Activated CD8-positive, alpha-beta T cell treated with anti-CD3 and anti-CD28 coated beads, Interleukin-2, amount 10 ng/mL, durations not matched to agents 7 days and 5 days (primary cell): ENCODE data around the gene CISTR. TPM values are rescaled to one million over a fixed set of nuclear protein-coding genes. Genes with fewer than 3 reads are reported as not detected.
"Not testable (repeated sequence)": the region's sequence is repeated elsewhere in the genome, so short reads cannot be mapped to it uniquely, and the experiment has no call there.

ENCODE experiments used
- ATAC-seq: fragments of 150-1000 bp; cut with Tn5 transposase; one replicate; pipeline ENCODE4 v1.10.0; 2021; ENCODE audit warnings: moderate library complexity
- CTCF ChIA-PET: fragments of 350-600 bp; sonication (Branson Sonifier 250); formaldehyde crosslinking; loops from one replicate; lab custom pipeline; 2021; ENCODE audit warnings: antibody characterized with exemption; lab: Charles Lee
- POLR2A ChIA-PET: fragments of 350-600 bp; sonication (Branson Sonifier 250); formaldehyde crosslinking; loops from one replicate; lab custom pipeline; 2021; ENCODE audit warnings: antibody characterized with exemption; lab: Charles Lee
- DNase-seq: peaks from one replicate; pipeline ENCODE4 v3.0.0-alpha.2; 2020
- H3K27ac Mint-ChIP-seq: one replicate; pipeline ENCODE4 v1.8.0; 2021; ENCODE audit warnings: mild to moderate bottlenecking, mixed read lengths
- H3K27me3 Mint-ChIP-seq: one replicate; pipeline ENCODE4 v1.8.0; 2021; ENCODE audit warnings: low read depth, mixed read lengths
- H3K36me3 Mint-ChIP-seq: one replicate; pipeline ENCODE4 v1.8.0; 2021; ENCODE audit warnings: low read depth, mixed read lengths
- H3K4me1 Mint-ChIP-seq: one replicate; pipeline ENCODE4 v1.8.0; 2021; ENCODE audit warnings: low read depth, mixed read lengths
- H3K4me3 Mint-ChIP-seq: one replicate; pipeline ENCODE4 v1.8.0; 2021; ENCODE audit warnings: mild to moderate bottlenecking, mixed read lengths
- H3K9me3 Mint-ChIP-seq: one replicate; pipeline ENCODE4 v1.8.0; 2022; ENCODE audit warnings: mixed read lengths; ENCODE audit not compliant: insufficient read depth
- total RNA-seq, 2 experiments: library from RNA; stranded (reverse); gene quantifications; one replicate each; pipeline ENCODE4 v1.2.3, GENCODE V29; 2021

The CISTR gene
- total RNA-seq, 2 experiments from 2014 or later = not detected

GRCh38 chr12:53718567-53718966, 33.2 kb downstream of the CISTR start:
- DNase-seq, H3K36me3 Mint-ChIP-seq, H3K4me3 Mint-ChIP-seq, POLR2A ChIA-PET, H3K27ac Mint-ChIP-seq, H3K9me3 Mint-ChIP-seq, ATAC-seq, H3K27me3 Mint-ChIP-seq, H3K4me1 Mint-ChIP-seq: not testable (repeated sequence)
- CTCF ChIA-PET = interaction anchor here (0.7 kb wide), 1 partner anchor 33 kb away, joined by 3 read pairs; the partner anchor contains the start of gene CISTR

- no peaks in the 10 kb centered on the region for H3K9me3 Mint-ChIP-seq
- H3K4me1 Mint-ChIP-seq = no peaks in the 10 kb centered on the region
- H3K4me3 Mint-ChIP-seq = no peak overlapping the region
- no peak overlapping the region for H3K27ac Mint-ChIP-seq
- ChIA-PET CTCF (interaction anchor here (1.1 to 2.2 kb wide), 4 partner anchors 15 to 40 kb away, joined by 3 to 10 read pairs (median 4); no protein-coding TSS in a partner anchor), POLR2A (no interaction called here)
- no peak for ATAC-seq
- no peaks in the 10 kb centered on the region for H3K27me3 Mint-ChIP-seq
- peaks cover 8% of the 10 kb centered on the region for H3K36me3 Mint-ChIP-seq
- DNase-seq = no peak
Observed at GRCh38 chr12:53717319-53717718, 34.5 kb downstream of the CISTR start.

GRCh38 chr12:53714004-53714403, 37.8 kb downstream of the CISTR start:
- ATAC-seq = no peak
- Mint-ChIP-seq H3K27ac (peak overlapping the region; percentile 21), H3K4me3 (no peak overlapping the region), H3K36me3 (no peaks in the 10 kb centered on the region), H3K27me3 (peaks cover 5% of the 10 kb centered on the region), H3K9me3 (no peaks in the 10 kb centered on the region), H3K4me1 (no peaks in the 10 kb centered on the region)
- ChIA-PET POLR2A (no interaction called here), CTCF (interaction anchor here (1.0 to 1.9 kb wide), 3 partner anchors 30 to 44 kb away, joined by 4 to 12 read pairs (median 5); no protein-coding TSS in a partner anchor)
- DNase-seq = no peak

GRCh38 chr12:53713516-53713915, 38.3 kb downstream of the CISTR start:
- ChIA-PET POLR2A (no interaction called here), CTCF (interaction anchor here (1.0 to 1.9 kb wide), 4 partner anchors 11 to 44 kb away, joined by 3 to 12 read pairs (median 4); no protein-coding TSS in a partner anchor)
- ATAC-seq (no peak), DNase-seq (no peak)
- H3K27me3 Mint-ChIP-seq = peaks cover 10% of the 10 kb centered on the region
- H3K4me1 Mint-ChIP-seq = no peaks in the 10 kb centered on the region
- no peaks in the 10 kb centered on the region for H3K9me3 Mint-ChIP-seq
- H3K4me3 Mint-ChIP-seq = no peak overlapping the region
- no peaks in the 10 kb centered on the region for H3K36me3 Mint-ChIP-seq
- no peak overlapping the region for H3K27ac Mint-ChIP-seq

GRCh38 chr12:53712059-53712643, 39.6 kb downstream of the CISTR start:
- ATAC-seq (no peak), DNase-seq (no peak)
- no peaks in the 10 kb centered on the region for H3K4me1 Mint-ChIP-seq
- no peaks in the 10 kb centered on the region for H3K36me3 Mint-ChIP-seq
- H3K9me3 Mint-ChIP-seq = no peaks in the 10 kb centered on the region
- H3K27ac Mint-ChIP-seq = no peak overlapping the region
- ChIA-PET POLR2A (no interaction called here), CTCF (no interaction called here)
- no peak overlapping the region for H3K4me3 Mint-ChIP-seq
- H3K27me3 Mint-ChIP-seq = peaks cover 15% of the 10 kb centered on the region

DNA sequence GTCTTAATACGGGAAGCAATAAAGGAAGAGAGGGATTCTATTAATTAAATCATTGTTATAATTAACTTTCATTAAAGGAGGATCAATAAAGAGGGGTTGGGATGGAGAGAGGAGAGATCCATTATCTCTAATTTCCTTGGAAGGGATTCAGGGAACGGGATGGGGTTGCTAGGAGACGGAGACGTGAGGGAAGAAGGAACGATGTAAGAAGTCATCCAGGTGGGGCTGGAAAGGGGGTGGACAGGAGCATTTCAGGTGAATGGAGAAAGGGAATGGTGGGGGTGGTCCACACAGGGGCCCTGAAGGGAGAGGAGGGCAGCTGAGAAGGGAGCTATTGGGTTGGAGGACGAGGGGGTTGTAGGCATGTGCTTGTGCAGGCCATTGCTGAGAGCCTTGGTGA, 41.7 kb downstream of the CISTR start:
- H3K4me1 Mint-ChIP-seq = no peaks in the 10 kb centered on the region
- CTCF ChIA-PET = interaction anchor here (1.3 to 9.5 kb wide), 2 partner anchors 11 to 35 kb away, joined by 3 to 279 read pairs; no protein-coding TSS in a partner anchor
- no peak for DNase-seq

DNA sequence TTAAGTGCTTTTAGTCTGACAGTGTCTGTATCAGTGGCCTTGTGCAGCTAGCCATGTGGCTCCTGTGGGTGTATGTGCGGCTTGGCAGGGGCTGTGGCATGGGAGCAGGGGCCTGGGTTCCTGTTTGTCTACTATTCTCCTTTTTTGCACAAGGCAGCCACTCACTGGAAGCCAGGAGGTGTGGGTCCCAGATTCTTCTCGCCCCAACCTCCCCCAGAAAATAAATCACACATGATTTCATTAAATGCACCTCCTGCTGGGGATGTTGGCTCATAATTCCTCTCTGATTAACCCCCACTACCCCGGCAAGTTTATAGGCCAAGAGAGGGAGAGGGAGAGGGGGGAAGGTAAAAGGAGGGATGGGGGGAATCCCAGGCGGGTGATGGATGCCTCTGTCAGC, 42.1 kb downstream of the CISTR start:
- no peak for ATAC-seq
- peaks cover 26% of the 10 kb centered on the region for H3K27me3 Mint-ChIP-seq
- H3K4me3 Mint-ChIP-seq = no peak overlapping the region
- no peaks in the 10 kb centered on the region for H3K4me1 Mint-ChIP-seq
- DNase-seq = no peak
- CTCF ChIA-PET = interaction anchor here (1.3 to 9.5 kb wide), 2 partner anchors 11 to 35 kb away, joined by 3 to 279 read pairs; no protein-coding TSS in a partner anchor
- POLR2A ChIA-PET = no interaction called here
- no peak overlapping the region for H3K27ac Mint-ChIP-seq
- H3K9me3 Mint-ChIP-seq = no peaks in the 10 kb centered on the region
- no peaks in the 10 kb centered on the region for H3K36me3 Mint-ChIP-seq

More for the DNA sequence above, 41.7 kb downstream of the CISTR start:
- H3K27me3 Mint-ChIP-seq = peaks cover 25% of the 10 kb centered on the region
- H3K27ac Mint-ChIP-seq = no peak overlapping the region
- no peak overlapping the region for H3K4me3 Mint-ChIP-seq
- H3K36me3 Mint-ChIP-seq = no peaks in the 10 kb centered on the region
- POLR2A ChIA-PET = no interaction called here
- no peaks in the 10 kb centered on the region for H3K9me3 Mint-ChIP-seq
- no peak for ATAC-seq

DNA sequence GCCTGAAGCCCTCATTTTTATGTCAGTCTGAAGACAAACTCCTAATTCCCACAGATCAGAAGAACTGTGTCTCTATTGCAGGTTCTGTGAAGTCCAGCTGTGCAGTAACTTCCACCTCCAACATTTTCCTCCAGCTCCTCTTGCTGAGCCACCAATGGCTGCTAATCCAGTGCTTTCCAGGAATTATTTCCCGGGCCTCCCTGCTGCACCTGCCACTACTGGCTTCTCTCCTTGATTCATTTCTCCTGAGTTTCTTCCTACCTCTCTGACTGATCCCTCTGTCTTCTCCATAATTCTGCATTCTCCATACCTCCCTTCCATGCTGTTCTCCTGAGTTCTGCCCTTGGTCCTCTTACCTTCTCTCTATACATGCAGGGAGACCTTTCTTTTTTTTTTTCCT, 45.7 kb downstream of the CISTR start:
- ATAC-seq = no peak
- H3K4me3 Mint-ChIP-seq = no peak overlapping the region
- ChIA-PET POLR2A (no interaction called here), CTCF (interaction anchor here (9.5 kb wide), 1 partner anchor 39 kb away, joined by 279 read pairs; no protein-coding TSS in a partner anchor)
- no peaks in the 10 kb centered on the region for H3K36me3 Mint-ChIP-seq
- H3K27ac Mint-ChIP-seq = no peak overlapping the region
- H3K9me3 Mint-ChIP-seq = no peaks in the 10 kb centered on the region
- peaks cover 51% of the 10 kb centered on the region for H3K27me3 Mint-ChIP-seq
- peaks cover 5% of the 10 kb centered on the region for H3K4me1 Mint-ChIP-seq
- no peak for DNase-seq

DNA sequence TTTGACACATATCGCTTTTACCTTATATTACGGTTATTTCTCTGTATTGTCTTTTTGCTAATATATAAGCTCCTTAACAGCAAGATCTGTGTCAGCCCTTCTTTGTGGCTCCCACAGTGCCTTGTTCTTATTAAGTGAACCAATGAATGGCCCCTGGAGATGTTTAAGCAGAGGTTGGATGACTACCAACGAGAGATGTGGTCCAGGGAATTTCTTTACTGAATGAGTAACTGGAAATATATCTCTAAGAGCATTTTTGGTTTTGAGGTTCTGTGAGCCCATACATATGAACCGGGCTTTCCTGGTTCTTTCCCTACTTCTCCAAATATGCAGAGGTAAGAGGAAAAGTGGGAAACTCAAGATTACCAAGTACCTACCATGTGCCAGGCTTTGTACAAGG, 48.0 kb downstream of the CISTR start:
- no peaks in the 10 kb centered on the region for H3K9me3 Mint-ChIP-seq
- H3K27ac Mint-ChIP-seq = no peak overlapping the region
- ATAC-seq = no peak
- no peak for DNase-seq
- H3K36me3 Mint-ChIP-seq = no peaks in the 10 kb centered on the region
- ChIA-PET CTCF (interaction anchor here (0.6 to 9.5 kb wide), 4 partner anchors 36 to 53 kb away, joined by 3 to 279 read pairs (median 16); partner anchors contain the start of gene CISTR), POLR2A (no interaction called here)
- H3K27me3 Mint-ChIP-seq = peaks cover 62% of the 10 kb centered on the region
- H3K4me3 Mint-ChIP-seq = no peak overlapping the region
- H3K4me1 Mint-ChIP-seq = peaks cover 5% of the 10 kb centered on the region

DNA sequence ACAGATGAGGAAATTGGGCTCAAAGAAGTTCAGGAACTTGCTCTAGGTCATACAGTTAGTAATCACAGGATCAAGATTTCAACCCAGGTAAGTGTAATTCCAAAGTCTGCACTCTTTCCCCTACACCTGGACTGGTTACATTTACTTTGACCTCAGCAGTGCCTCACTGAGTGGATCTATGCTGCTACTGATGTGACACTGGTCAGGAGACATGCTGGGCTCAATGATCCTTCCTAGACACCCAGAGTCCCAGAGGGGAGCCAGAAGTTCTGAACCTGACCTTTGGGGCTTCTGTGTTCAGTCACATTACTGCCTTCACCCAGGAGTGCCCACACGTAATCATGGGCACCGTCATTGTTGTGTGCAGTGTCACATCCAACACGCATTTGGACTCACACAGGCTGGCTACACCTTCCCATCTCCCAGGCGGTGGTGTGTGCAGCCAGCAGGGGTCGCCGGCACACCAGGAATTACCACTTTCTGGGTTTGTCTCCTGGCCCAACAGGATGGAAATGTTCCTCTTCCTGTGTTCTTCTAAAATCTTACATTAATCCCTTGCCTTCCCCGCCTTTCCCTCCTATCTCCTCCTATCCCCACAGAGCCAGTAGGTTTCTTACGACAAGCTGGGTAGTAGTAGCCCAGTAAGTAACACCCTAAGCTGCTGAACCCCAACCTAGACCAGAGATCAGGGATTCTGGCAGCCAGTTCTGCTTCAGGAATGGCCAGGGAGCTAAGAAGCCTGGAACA, 50.1 kb downstream of the CISTR start:
- H3K4me3 Mint-ChIP-seq = no peak overlapping the region
- peaks cover 8% of the 10 kb centered on the region for H3K4me1 Mint-ChIP-seq

DNA sequence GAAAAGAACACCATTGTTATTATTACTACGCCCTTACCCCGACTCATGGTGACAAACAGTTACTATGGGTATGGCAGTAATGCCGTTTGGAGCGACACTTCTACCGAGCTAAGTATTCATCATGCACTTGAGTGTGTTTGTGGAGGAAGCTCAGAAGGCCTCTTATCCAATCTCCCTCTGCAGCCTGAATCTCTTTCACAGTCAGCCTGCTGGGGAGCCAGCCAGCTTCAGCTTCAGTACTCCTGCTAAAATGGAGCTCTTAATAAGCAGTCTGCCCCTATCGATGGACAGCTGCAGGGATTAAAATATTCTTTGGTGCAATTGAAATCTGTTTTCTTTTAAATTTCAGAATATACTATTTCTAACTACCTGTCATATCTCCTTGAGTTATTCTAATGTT, 51.2 kb downstream of the CISTR start:
- peaks cover 74% of the 10 kb centered on the region for H3K27me3 Mint-ChIP-seq

More for the DNA sequence above, 50.1 kb downstream of the CISTR start:
- Mint-ChIP-seq H3K36me3 (no peaks in the 10 kb centered on the region), H3K27ac (no peak overlapping the region), H3K27me3 (peaks cover 70% of the 10 kb centered on the region), H3K9me3 (no peaks in the 10 kb centered on the region)
- ChIA-PET CTCF (interaction anchor here (0.6 to 9.5 kb wide), 25 partner anchors 8 to 1328 kb away, joined by 3 to 279 read pairs (median 4); partner anchors contain the start of genes ATP5MC2 and CISTR), POLR2A (no interaction called here)
- peak; percentile 94 for ATAC-seq
- peak; percentile 78 for DNase-seq

More for the DNA sequence above, 51.2 kb downstream of the CISTR start:
- peaks cover 18% of the 10 kb centered on the region for H3K4me1 Mint-ChIP-seq
- H3K36me3 Mint-ChIP-seq = no peaks in the 10 kb centered on the region
- H3K9me3 Mint-ChIP-seq = no peaks in the 10 kb centered on the region
- CTCF ChIA-PET = interaction anchor here (1.0 to 5.6 kb wide), 8 partner anchors 24 to 157 kb away, joined by 3 to 160 read pairs (median 4); partner anchors contain the start of genes ATP5MC2 and CALCOCO1
- H3K27ac Mint-ChIP-seq = no peak overlapping the region
- no peak overlapping the region for H3K4me3 Mint-ChIP-seq
- ATAC-seq = no peak
- no peak for DNase-seq
- POLR2A ChIA-PET = no interaction called here
